HG02588 (cell line): ENCODE data around the gene MAN2A2.

Source experiments
- ATAC-seq: cut with Tn5 transposase; IDR thresholded peaks from one replicate; pipeline ENCODE4 v1.9.1; 2021; ENCODE audit warnings: mild to moderate bottlenecking, moderate library complexity; ENCODE audit not compliant: unreplicated experiment

Gene MAN2A2

GRCh38 chr15:90957791-90958190 is 54.7 kb downstream of the MAN2A2 start:
- ATAC-seq, result no peak

- ATAC-seq, result no peak
These were observed 56.0 kb downstream of the MAN2A2 start for GRCh38 chr15:90959028-90959595.

- ATAC-seq, result no peak
These were observed 56.8 kb downstream of the MAN2A2 start for GRCh38 chr15:90959894-90960293.

- no peak for ATAC-seq
These were observed 57.4 kb downstream of the MAN2A2 start for GRCh38 chr15:90960298-90961091.

GRCh38 chr15:90962021-90962420 is 58.9 kb downstream of the MAN2A2 start:
- ATAC-seq, result no peak

- no peak for ATAC-seq
These were observed 63.2 kb downstream of the MAN2A2 start for GRCh38 chr15:90966262-90966661.

GRCh38 chr15:90967206-90967605 is 64.1 kb downstream of the MAN2A2 start:
- ATAC-seq, result no peak

- ATAC-seq, result no peak
These were observed 65.3 kb downstream of the MAN2A2 start for GRCh38 chr15:90968434-90968833.

GRCh38 chr15:90970274-90970673 is 67.2 kb downstream of the MAN2A2 start:
- ATAC-seq, result no peak

GRCh38 chr15:90972133-90972532 is 69.0 kb downstream of the MAN2A2 start:
- ATAC-seq, result no peak
